ENCODE data around the gene MRPL16. TPM values are rescaled to one million over a fixed set of nuclear protein-coding genes. Genes with fewer than 3 reads are reported as not detected.

The MRPL16 gene
- total RNA-seq, 1 experiment from 2014 or later: 123 TPM

GRCh38 chr11:59766542-59767224, 43.9 kb downstream of the MRPL16 start:
- Histone ChIP-seq H4K20me1 (ENCODE audit: low read length) (peaks cover 58% of the 10 kb centered on the region), H3F3A (ENCODE audit: low read length, unreplicated experiment) (no peaks in the 10 kb centered on the region), H3K27me3 (ENCODE audit: low read length) (no peaks in the 10 kb centered on the region), H3K4me3 (ENCODE audit: low read length) (no peak overlapping the region), H2AFZ (ENCODE audit: low read length) (no peak overlapping the region), H3K9me2 (replicated peaks; ENCODE audit: low read length) (no peaks in the 10 kb centered on the region), H3K4me1 (ENCODE audit: insufficient read depth, low read length) (no peaks in the 10 kb centered on the region), H3K36me3 (ENCODE audit: low read depth, low read length) (peaks cover 4% of the 10 kb centered on the region; the same call in 1 of the 2 replicates), H3K9me3 (ENCODE audit: low read length) (no peaks in the 10 kb centered on the region), H3K27ac (ENCODE audit: low read length) (no peak overlapping the region), H3K79me2 (ENCODE audit: low read length) (peaks cover 89% of the 10 kb centered on the region), H3K4me2 (ENCODE audit: low read length) (no peak overlapping the region), H3K9ac (ENCODE audit: low read length) (no peak overlapping the region)
- CTCF ChIA-PET: no interaction called here
- intact Hi-C loops (cut with micrococcal nuclease): no loop called here
- no peak for DNase-seq
- ATAC-seq: no peak
- no TSS peak for BruUV-seq (replicated peaks)
- POLR2A ChIA-PET (ENCODE audit: unreplicated experiment): no interaction called here
- TF ChIP-seq EZH2phosphoT487 (IDR thresholded peaks at IDR 0.05; ENCODE audit: borderline replicate concordance, low read length) (no peak), EZH2 (IDR thresholded peaks at IDR 0.05; ENCODE audit: low read length, unreplicated experiment) (no peak)

- Histone ChIP-seq H2AFZ (ENCODE audit: low read length) (no peak overlapping the region), H3K27ac (ENCODE audit: low read length) (no peak overlapping the region), H3K9me2 (replicated peaks; ENCODE audit: low read length) (no peaks in the 10 kb centered on the region), H3K4me3 (ENCODE audit: low read length) (no peak overlapping the region), H3K36me3 (ENCODE audit: low read depth, low read length) (peaks cover 12% of the 10 kb centered on the region; the same call in 1 of the 2 replicates), H3K79me2 (ENCODE audit: low read length) (peaks cover 94% of the 10 kb centered on the region), H3K4me2 (ENCODE audit: low read length) (no peak overlapping the region), H3K9ac (ENCODE audit: low read length) (no peak overlapping the region), H3K9me3 (ENCODE audit: low read length) (no peaks in the 10 kb centered on the region), H3F3A (ENCODE audit: low read length, unreplicated experiment) (no peaks in the 10 kb centered on the region), H3K4me1 (ENCODE audit: insufficient read depth, low read length) (no peaks in the 10 kb centered on the region), H3K27me3 (ENCODE audit: low read length) (no peaks in the 10 kb centered on the region), H4K20me1 (ENCODE audit: low read length) (peaks cover 64% of the 10 kb centered on the region)
- ChIA-PET POLR2A (ENCODE audit: unreplicated experiment) (no interaction called here), CTCF (no interaction called here)
- intact Hi-C loops (cut with micrococcal nuclease): no loop called here
- no peak for TF ChIP-seq CTCF (conservative IDR thresholded peaks at IDR 0.05; ENCODE audit: low read depth, low read length)
- no peak for TF ChIP-seq EZH2phosphoT487 (IDR thresholded peaks at IDR 0.05; ENCODE audit: borderline replicate concordance, low read length)
- no peak for TF ChIP-seq EZH2 (IDR thresholded peaks at IDR 0.05; ENCODE audit: low read length, unreplicated experiment)
- DNase-seq (no peak), ATAC-seq (no peak)
- BruUV-seq (replicated peaks): no TSS peak
These were observed 45.4 kb downstream of the MRPL16 start for GRCh38 chr11:59765068-59765735.

- Histone ChIP-seq H3K9me2 (replicated peaks; ENCODE audit: low read length) (no peaks in the 10 kb centered on the region), H3K9ac (ENCODE audit: low read length) (no peak overlapping the region), H3F3A (ENCODE audit: low read length, unreplicated experiment) (no peaks in the 10 kb centered on the region), H2AFZ (ENCODE audit: low read length) (no peak overlapping the region), H3K27me3 (ENCODE audit: low read length) (no peaks in the 10 kb centered on the region), H3K4me2 (ENCODE audit: low read length) (no peak overlapping the region), H4K20me1 (ENCODE audit: low read length) (peaks cover 72% of the 10 kb centered on the region), H3K4me1 (ENCODE audit: insufficient read depth, low read length) (peaks cover 9% of the 10 kb centered on the region), H3K79me2 (ENCODE audit: low read length) (peaks cover 96% of the 10 kb centered on the region), H3K4me3 (ENCODE audit: low read length) (no peak overlapping the region), H3K27ac (ENCODE audit: low read length) (no peak overlapping the region), H3K36me3 (ENCODE audit: low read depth, low read length) (peaks cover 12% of the 10 kb centered on the region; the same call in 1 of the 2 replicates), H3K9me3 (ENCODE audit: low read length) (no peaks in the 10 kb centered on the region)
- TF ChIP-seq EZH2 (IDR thresholded peaks at IDR 0.05; ENCODE audit: low read length, unreplicated experiment) (no peak), CTCF (conservative IDR thresholded peaks at IDR 0.05; ENCODE audit: low read depth, low read length) (no peak), EZH2phosphoT487 (IDR thresholded peaks at IDR 0.05; ENCODE audit: borderline replicate concordance, low read length) (no peak)
- CTCF ChIA-PET: no interaction called here
- DNase-seq (no peak), ATAC-seq (no peak)
- no TSS peak for BruUV-seq (replicated peaks)
- intact Hi-C loops (cut with micrococcal nuclease): no loop called here
- POLR2A ChIA-PET (ENCODE audit: unreplicated experiment): no interaction called here
These were observed 48.6 kb downstream of the MRPL16 start for GRCh38 chr11:59761993-59762392.

Data from PC-3 (cell line).